Stimulated activated CD8-positive, alpha-beta memory T cell treated with anti-CD3 and anti-CD28 coated beads, Interleukin-15, amount 100 ng/mL, for 1 hour (primary cell): ENCODE results near the gene TRIOBP.

Source experiments
- DNase-seq: peaks from one replicate; pipeline ENCODE4 v3.0.0-alpha.2; 2020; ENCODE audit warnings: low read depth

TRIOBP gene

GRCh38 chr22:37806409-37807333, 109.8 kb downstream of the TRIOBP start:
- no peak for DNase-seq

GRCh38 chr22:37807410-37808293, 110.8 kb downstream of the TRIOBP start, which contains the start of gene GCAT:
Gene GCAT, plus strand, starts transcription at chr22:37807934. Its CDS starts 34 bp downstream, at chr22:37807968.
- peak; percentile 68 for DNase-seq

GRCh38 chr22:37808294-37808657, 111.4 kb downstream of the TRIOBP start:
- DNase-seq: no peak

- DNase-seq: no peak
Observed at GRCh38 chr22:37809672-37810333, 113.0 kb downstream of the TRIOBP start.

- no peak for DNase-seq
Observed at GRCh38 chr22:37811867-37812266, 115.0 kb downstream of the TRIOBP start.

GRCh38 chr22:37812869-37813678, 116.2 kb downstream of the TRIOBP start:
- DNase-seq: no peak

GRCh38 chr22:37815593-37815992, 118.7 kb downstream of the TRIOBP start:
- no peak for DNase-seq

- DNase-seq: no peak
Observed at GRCh38 chr22:37816543-37817180, 119.8 kb downstream of the TRIOBP start.

GRCh38 chr22:37817705-37818408, 121.0 kb downstream of the TRIOBP start:
- DNase-seq: peak; percentile 69

- peak; percentile 28 for DNase-seq
Observed at GRCh38 chr22:37818409-37819104, 121.7 kb downstream of the TRIOBP start.

- no peak for DNase-seq
Observed at GRCh38 chr22:37819105-37819433, 122.2 kb downstream of the TRIOBP start.

GRCh38 chr22:37820350-37820749, 123.5 kb downstream of the TRIOBP start:
- DNase-seq: no peak

GRCh38 chr22:37822079-37822833, 125.4 kb downstream of the TRIOBP start:
- no peak for DNase-seq

GRCh38 chr22:37823134-37823985, 126.5 kb downstream of the TRIOBP start, which contains the start of gene GALR3:
Gene GALR3, plus strand, starts transcription at chr22:37823382. Its CDS starts 25 bp downstream, at chr22:37823407.
- no peak for DNase-seq

- no peak for DNase-seq
Observed at GRCh38 chr22:37824674-37825641, 128.1 kb downstream of the TRIOBP start.
